B cell (primary cell): ENCODE measurements around the gene HOXD3. TPM values are rescaled to one million over a fixed set of nuclear protein-coding genes. Genes with fewer than 3 reads are reported as not detected.

ENCODE experiments used
- ATAC-seq: fragments of 200-7000 bp; cut with Tn5 transposase; one replicate; pipeline ENCODE4 v1.10.0; 2021; ENCODE audit warnings: low read depth, mild to moderate bottlenecking, moderate number of reproducible peaks, moderate library complexity
- CTCF ChIA-PET: fragments of 350-600 bp; sonication (Branson Sonifier 250); formaldehyde crosslinking; loops from one replicate; lab custom pipeline; 2021; ENCODE audit warnings: antibody characterized with exemption, inconsistent platforms; lab: Charles Lee
- POLR2A ChIA-PET: fragments of 350-600 bp; sonication (Branson Sonifier 250); formaldehyde crosslinking; loops from one replicate; lab custom pipeline; 2021; ENCODE audit warnings: antibody characterized with exemption; lab: Charles Lee
- DNase-seq: peaks from one replicate; pipeline ENCODE4 v3.0.0; 2013
- H2AFZ ChIP-seq: 2 replicates; pipeline ENCODE4 v1.6.1; 2012; ENCODE audit warnings: mild to moderate bottlenecking, low read depth, low read length; ENCODE audit not compliant: insufficient read depth, poor library complexity, severe bottlenecking
- H3K27ac ChIP-seq, 2 donors: 1 replicate in 1 of 2; 2 replicates in 1 of 2; pipeline ENCODE4 v1.5.1; 2012 to 2013; ENCODE audit warnings: low read length in 2 of 2, mild to moderate bottlenecking in 2 of 2, moderate library complexity in 1 of 2
- H3K27me3 ChIP-seq, 4 experiments: fragments of 200-600 bp in 1 of 4; sonication (generic) in 1 of 4; replicated peaks in 1 of 4; 1 replicate in 2 of 4; 2 replicates in 2 of 4; pipeline versions ENCODE4 v1.6.1 to v1.7.0; 2013 to 2016; ENCODE audit warnings: low read length in 3 of 4, mild to moderate bottlenecking in 2 of 4, mixed read lengths in 1 of 4, moderate library complexity in 1 of 4; ENCODE audit not compliant: insufficient read depth in 4 of 4, control insufficient read depth in 3 of 4; ENCODE audit errors: control extremely low read depth in 1 of 4
- H3K36me3 ChIP-seq, 2 experiments: replicated peaks in 1 of 2; 1 replicate in 1 of 2; 2 replicates in 1 of 2; pipeline versions ENCODE4 v1.6.1 to v1.7.1; 2013; ENCODE audit warnings: low read length in 1 of 2; ENCODE audit not compliant: insufficient read depth in 2 of 2, control insufficient read depth in 1 of 2; ENCODE audit errors: control extremely low read depth in 1 of 2, extremely low read depth in 1 of 2
- H3K4me1 ChIP-seq, 2 donors: fragments of 200-600 bp in 1 of 2; sonication (generic) in 1 of 2; 1 replicate in 1 of 2; 2 replicates in 1 of 2; pipeline versions ENCODE4 v1.5.1 to v1.6.1; 2013 to 2017; ENCODE audit warnings: low read length in 2 of 2; ENCODE audit not compliant: control insufficient read depth in 2 of 2, insufficient read depth in 2 of 2
- H3K4me2 ChIP-seq: replicated peaks from 2 replicates; pipeline ENCODE3; 2012; ENCODE audit warnings: mild to moderate bottlenecking, low read depth, low read length; ENCODE audit not compliant: poor library complexity, severe bottlenecking
- H3K4me3 ChIP-seq, 5 experiments: fragments of 200-600 bp in 1 of 5; sonication (generic) in 1 of 5; 1 replicate in 3 of 5; 2 replicates in 2 of 5; pipeline versions ENCODE4 v1.5.1 to v1.7.0; 2011 to 2016; ENCODE audit warnings: low read length in 4 of 5, mild to moderate bottlenecking in 4 of 5, low read depth in 2 of 5, control low read depth in 1 of 5, moderate library complexity in 1 of 5; ENCODE audit not compliant: insufficient read depth in 1 of 5; ENCODE audit errors: control extremely low read depth in 1 of 5, extremely low read depth in 1 of 5
- H3K79me2 ChIP-seq: fragments of 200-600 bp; sonication (generic); one replicate; pipeline ENCODE4 v1.6.0; 2016; ENCODE audit warnings: low read length; ENCODE audit not compliant: control insufficient read depth, insufficient read depth
- H3K9ac ChIP-seq: fragments of 200-600 bp; sonication (generic); 2 replicates; pipeline ENCODE4 v1.6.1; 2017; ENCODE audit warnings: mild to moderate bottlenecking, low read length, moderate library complexity
- H3K9me3 ChIP-seq, 3 donors: one replicate each; pipeline versions ENCODE4 v1.6.1 to v1.7.1; 2013; ENCODE audit warnings: low read length in 2 of 3; ENCODE audit not compliant: control insufficient read depth in 2 of 3, insufficient read depth in 1 of 3; ENCODE audit errors: control extremely low read depth in 1 of 3
- H4K20me1 ChIP-seq: 2 replicates; pipeline ENCODE4 v1.6.0; 2012; ENCODE audit warnings: mild to moderate bottlenecking, low read length; ENCODE audit not compliant: insufficient read depth, control insufficient read depth, poor library complexity, severe bottlenecking
- H3K27ac Mint-ChIP-seq: one replicate; pipeline ENCODE4 v1.8.0; 2021; ENCODE audit warnings: mixed read lengths
- H3K27me3 Mint-ChIP-seq: one replicate; pipeline ENCODE4 v1.8.0; 2021; ENCODE audit warnings: mixed read lengths
- H3K4me1 Mint-ChIP-seq: one replicate; pipeline ENCODE4 v1.8.0; 2021; ENCODE audit warnings: mixed read lengths
- H3K4me3 Mint-ChIP-seq: one replicate; pipeline ENCODE4 v1.8.0; 2021; ENCODE audit warnings: mixed read lengths
- H3K9me3 Mint-ChIP-seq: one replicate; pipeline ENCODE4 v1.8.0; 2022; ENCODE audit warnings: mixed read lengths; ENCODE audit not compliant: insufficient read depth
- CTCF ChIP-seq: fragments of 200-600 bp; IDR thresholded peaks from one replicate; pipeline ENCODE4 v1.8.0; 2022; ENCODE audit warnings: antibody characterized with exemption, mild to moderate bottlenecking
- EZH2 ChIP-seq: IDR thresholded peaks from 2 replicates; pipeline ENCODE4 v1.6.1; 2012; ENCODE audit warnings: borderline replicate concordance, low read depth, mild to moderate bottlenecking, moderate library complexity, low read length; ENCODE audit not compliant: insufficient read depth, poor library complexity, severe bottlenecking
- WGBS: methylation state at CpG from one replicate; pipeline ENCODE4 v1.1.5; 2013; ENCODE audit warnings: missing lambda C conversion rate; ENCODE audit not compliant: insufficient coverage; 5-methylcytosine and 5-hydroxymethylcytosine counted together
- intact Hi-C: fragments of 100-400 bp; cut with micrococcal nuclease; formaldehyde crosslinking; loops from one replicate; pipeline ENCODE4 v1.10.0; 2022
- polyA plus RNA-seq: library from polyadenylated mRNA; depleted of rRNA; stranded (reverse); fragments of >200 nt; gene quantifications from 2 replicates; pipeline ENCODE4 v1.2.3, GENCODE V29; 2012
- total RNA-seq, 2 donors: library from RNA; stranded (reverse); fragments of 120-200 nt in 1 of 2; gene quantifications; 1 replicate in 1 of 2; 2 replicates in 1 of 2; pipeline versions ENCODE4 v1.2.3 to v1.2.4, GENCODE V29; 2013 to 2022

The HOXD3 gene
- total and polyA plus RNA-seq, 2 donors (not counting 1 experiment from before 2014, with no cell fraction given) = not detected

GRCh38 chr2:176111846-176112374, 45.2 kb upstream of the HOXD3 start:
- 8% methylated on average over 27 of the region's 29 CpGs for WGBS
- Mint-ChIP-seq H3K27me3 (peaks cover 78% of the 10 kb centered on the region), H3K9me3 (peaks cover 4% of the 10 kb centered on the region), H3K27ac (peak overlapping the region; percentile 20), H3K4me3 (no peak overlapping the region), H3K4me1 (peaks cover 5% of the 10 kb centered on the region)
- H2AFZ ChIP-seq = no peak overlapping the region
- no peak for DNase-seq
- no peaks in the 10 kb centered on the region for H4K20me1 ChIP-seq
- ATAC-seq = no peak
- POLR2A ChIA-PET = no interaction called here
- H3K4me3 ChIP-seq = no peak overlapping the region
- TF ChIP-seq CTCF (no peak), EZH2 (no peak)
- H3K4me2 ChIP-seq = no peak overlapping the region
- H3K79me2 ChIP-seq = no peaks in the 10 kb centered on the region
- H3K9me3 ChIP-seq = peaks cover 0 to 51% (median 1%) of the 10 kb centered on the region in 3 donors
- no peak overlapping the region for H3K9ac ChIP-seq
- no peak overlapping the region for H3K27ac ChIP-seq
- H3K27me3 ChIP-seq = peaks cover 0 to 88% (median 64%) of the 10 kb centered on the region in 4 experiments
- intact Hi-C loops = no loop called here
- H3K4me1 ChIP-seq = peaks cover 3 to 6% of the 10 kb centered on the region in 2 donors
- CTCF ChIA-PET = interaction anchor here (1.2 to 1.3 kb wide), 2 partner anchors 9 to 343 kb away, joined by 3 to 4 read pairs; no protein-coding TSS in a partner anchor
- H3K36me3 ChIP-seq = no peaks in the 10 kb centered on the region

GRCh38 chr2:176112375-176113302, 44.5 kb upstream of the HOXD3 start:
- H3K4me1 ChIP-seq = peaks cover 0 to 3% of the 10 kb centered on the region in 2 donors
- no peak overlapping the region for H2AFZ ChIP-seq
- no peak overlapping the region for H3K4me3 ChIP-seq
- no peak overlapping the region for H3K27ac Mint-ChIP-seq
- H3K9ac ChIP-seq = no peak overlapping the region
- no peak overlapping the region for H3K27ac ChIP-seq
- WGBS = 14% methylated on average over 37 of the region's 40 CpGs
- intact Hi-C loops = no loop called here
- POLR2A ChIA-PET = no interaction called here
- H3K79me2 ChIP-seq = no peaks in the 10 kb centered on the region
- H3K27me3 Mint-ChIP-seq = peaks cover 79% of the 10 kb centered on the region
- TF ChIP-seq CTCF (no peak), EZH2 (no peak)
- no peak overlapping the region for H3K4me3 Mint-ChIP-seq
- CTCF ChIA-PET = interaction anchor here (1.1 kb wide), 1 partner anchor 14 kb away, joined by 4 read pairs; no protein-coding TSS in a partner anchor
- H3K4me1 Mint-ChIP-seq = peaks cover 3% of the 10 kb centered on the region
- DNase-seq = no peak
- no peak for ATAC-seq
- H3K9me3 Mint-ChIP-seq = peaks cover 4% of the 10 kb centered on the region
- H4K20me1 ChIP-seq = no peaks in the 10 kb centered on the region
- peaks cover 0 to 90% (median 68%) of the 10 kb centered on the region in 4 experiments for H3K27me3 ChIP-seq
- no peak overlapping the region for H3K4me2 ChIP-seq
- H3K36me3 ChIP-seq = no peaks in the 10 kb centered on the region
- peaks cover 0 to 53% (median 2%) of the 10 kb centered on the region in 3 donors for H3K9me3 ChIP-seq
